GM21367 (cell line): ENCODE data around the gene RAB2B.
"Not testable (repeated sequence)": the region's sequence is repeated elsewhere in the genome, so short reads cannot be mapped to it uniquely, and the experiment has no call there.

Experiments used
- ATAC-seq: cut with Tn5 transposase; IDR thresholded peaks from one replicate; pipeline ENCODE4 v1.9.1; 2021; ENCODE audit not compliant: unreplicated experiment

RAB2B gene

DNA sequence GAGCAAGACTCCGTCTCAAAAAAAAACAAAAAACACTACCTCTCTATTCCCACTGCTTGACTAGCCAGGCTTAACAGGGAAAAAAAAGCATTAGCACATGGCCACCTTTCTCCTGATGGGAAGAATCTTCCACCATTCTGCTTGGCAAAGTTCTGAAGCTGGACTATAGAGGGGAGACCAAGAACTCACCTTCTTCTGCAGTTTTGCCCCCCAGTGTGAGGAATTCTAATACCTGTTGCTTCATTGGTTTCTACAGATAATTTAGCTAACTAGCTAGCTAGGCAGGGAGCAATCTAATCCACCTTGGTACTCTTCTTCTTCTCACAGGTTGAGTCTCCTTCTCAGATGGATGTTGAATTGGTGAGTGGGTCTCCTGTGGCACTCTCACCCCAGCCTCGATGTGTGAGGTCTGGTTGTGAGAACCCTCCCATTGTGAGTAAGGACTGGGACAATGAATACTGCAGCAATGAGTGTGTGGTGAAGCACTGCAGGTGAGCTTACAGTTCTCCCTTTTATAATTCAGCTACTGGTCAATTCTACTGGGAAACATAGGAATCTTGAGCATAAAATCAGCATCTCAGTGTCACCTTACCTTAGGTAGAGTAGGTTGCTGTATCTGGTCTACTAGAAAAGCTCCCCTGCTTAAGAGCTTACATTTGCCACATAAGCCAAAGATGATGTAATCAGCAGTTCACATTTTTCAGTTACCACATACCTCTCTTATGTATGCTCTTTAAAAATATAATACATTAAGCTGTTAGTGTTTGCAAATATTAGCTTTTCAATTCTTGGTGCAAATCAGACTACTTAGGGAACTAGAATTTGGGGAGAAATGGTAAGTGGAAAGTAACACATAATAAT lies 18.4 kb upstream of the RAB2B start:
- ATAC-seq, result no peak

DNA sequence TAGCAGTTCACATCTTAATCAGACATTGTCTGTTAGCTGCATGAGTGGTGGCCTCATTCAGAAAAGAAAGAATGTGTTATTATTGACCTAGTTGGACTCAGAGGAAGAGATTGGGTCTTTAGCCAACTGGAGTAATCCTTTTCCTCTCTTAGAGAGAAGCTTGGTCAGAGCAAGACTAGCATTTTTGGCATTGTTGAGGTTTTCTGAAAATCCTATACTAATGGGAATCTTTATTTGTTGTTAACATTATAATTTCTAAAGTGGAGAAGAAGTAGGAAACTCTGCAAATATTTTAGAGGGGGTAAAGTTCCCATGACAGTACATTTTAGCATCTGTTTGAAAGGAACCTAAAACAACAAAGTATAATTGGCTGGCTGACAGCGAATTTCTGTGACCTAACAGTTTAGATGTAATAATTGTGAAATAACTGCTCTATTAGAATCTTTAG lies 9.9 kb upstream of the RAB2B start:
- no peak for ATAC-seq

DNA sequence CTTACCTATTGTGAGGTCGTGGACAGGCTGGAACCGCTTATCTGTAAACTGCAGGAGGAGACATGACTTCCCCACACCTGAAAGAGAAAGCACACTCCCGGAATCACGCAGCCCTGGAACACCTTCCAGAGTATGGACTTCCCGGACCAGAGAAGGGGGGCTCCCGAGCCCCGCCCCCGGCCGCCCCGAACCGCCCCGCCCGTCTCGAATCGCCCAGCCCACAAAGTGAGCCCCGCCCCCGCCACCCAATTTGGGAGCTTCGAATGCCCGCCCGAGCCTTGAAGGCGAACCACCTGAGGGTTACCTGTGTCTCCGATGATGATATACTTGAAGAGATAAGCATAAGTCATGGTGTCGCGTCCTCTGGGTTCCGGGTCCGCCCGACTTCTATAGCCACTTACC lies 235 bp downstream of the RAB2B start:
- ATAC-seq, result peak; percentile 23

DNA sequence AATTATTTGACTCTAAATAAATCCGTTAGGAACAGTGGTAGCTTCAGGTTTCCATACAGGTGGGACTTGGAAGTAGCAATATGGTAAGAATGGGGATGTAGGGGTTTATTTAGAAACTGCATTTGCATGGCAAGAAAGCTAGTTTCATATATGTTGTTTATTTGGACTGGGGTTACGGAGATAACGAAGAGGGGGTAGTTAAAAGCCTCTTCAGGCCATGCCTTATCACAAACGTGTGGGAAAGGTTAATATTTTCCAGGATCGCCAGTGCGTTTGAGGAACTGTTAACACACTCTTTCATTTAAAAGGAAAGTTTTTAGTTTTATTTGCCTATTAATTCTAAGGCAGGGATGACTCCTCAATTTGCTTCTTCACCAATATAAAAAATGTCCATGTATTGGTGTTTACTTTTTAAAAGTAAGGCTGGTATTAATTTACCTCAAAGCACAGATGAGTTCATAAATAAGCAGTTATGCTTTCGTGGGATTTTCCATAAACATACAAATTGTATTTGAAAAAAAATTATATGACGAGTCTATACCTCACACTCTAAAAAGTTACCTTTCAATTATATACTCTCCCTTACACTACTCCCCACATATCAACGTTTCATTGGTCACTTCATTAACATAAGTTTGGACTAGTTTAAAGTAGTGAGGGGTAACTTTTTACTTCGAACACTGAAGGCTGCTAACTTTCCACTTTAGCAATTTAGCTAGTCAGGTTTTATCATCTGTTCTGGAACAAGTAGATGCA lies 814 bp downstream of the RAB2B start:
- ATAC-seq, result no peak

DNA sequence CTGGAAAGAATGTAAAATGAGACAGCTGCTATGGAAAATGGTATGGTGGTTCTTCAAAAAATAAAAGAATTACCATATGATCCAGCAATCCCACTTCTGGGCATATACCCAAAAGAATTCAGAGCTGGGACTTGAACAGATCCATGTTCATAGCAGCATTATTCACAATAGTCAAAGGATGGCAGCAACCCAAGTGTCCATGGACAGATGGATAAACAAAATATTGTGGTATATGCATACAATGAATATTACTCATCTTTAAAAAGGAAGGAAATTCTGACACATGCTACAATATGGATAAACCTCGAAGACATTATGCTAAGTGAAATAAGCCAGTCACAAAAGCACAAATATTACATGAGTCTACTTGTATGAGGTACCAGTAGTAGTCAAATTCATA lies 9.1 kb downstream of the RAB2B start:
- ATAC-seq, result no peak

DNA sequence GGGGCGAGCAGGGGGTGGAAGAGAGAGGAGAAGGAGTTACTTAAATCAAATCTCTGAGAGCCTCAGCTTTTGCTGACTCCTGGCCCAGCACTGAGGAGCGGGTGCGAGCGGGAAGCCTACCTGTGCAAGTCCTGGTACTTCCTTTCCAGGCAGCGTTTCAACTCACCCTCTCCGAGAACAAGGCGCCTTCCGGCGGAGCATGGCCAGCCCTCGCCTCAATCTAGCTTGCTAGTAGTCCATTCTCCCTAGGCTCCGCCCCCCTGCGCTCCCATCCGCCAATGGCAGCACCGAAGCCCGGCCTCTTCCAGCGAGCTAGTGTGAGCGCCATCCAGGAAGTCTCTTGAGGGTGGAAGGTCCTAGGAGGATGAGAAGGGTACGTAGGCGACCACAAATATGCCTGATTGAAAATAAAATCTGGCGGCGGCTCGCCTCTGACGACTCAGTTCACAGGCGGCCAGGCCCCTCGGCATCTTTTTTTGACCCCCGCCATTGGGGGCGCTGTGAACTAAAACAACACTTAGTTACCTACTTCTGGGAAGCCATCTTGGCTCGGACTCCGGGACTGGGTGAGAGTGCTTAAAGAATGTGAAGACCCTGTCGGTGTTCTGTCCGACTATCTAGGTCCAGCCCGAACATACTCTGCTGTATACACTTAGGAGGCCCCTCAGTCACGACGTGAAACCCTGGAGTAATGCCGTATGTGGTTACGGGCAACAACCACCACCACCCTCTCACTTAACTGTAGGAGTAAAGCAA lies 20.7 kb downstream of the RAB2B start, which contains the start of gene CHD8:
Gene CHD8, minus strand, starts transcription at position 212 of the 756 bp plus-strand sequence. CDS start 24,480 bp downstream, outside the sequence.
- ATAC-seq, result peak; percentile 94

DNA sequence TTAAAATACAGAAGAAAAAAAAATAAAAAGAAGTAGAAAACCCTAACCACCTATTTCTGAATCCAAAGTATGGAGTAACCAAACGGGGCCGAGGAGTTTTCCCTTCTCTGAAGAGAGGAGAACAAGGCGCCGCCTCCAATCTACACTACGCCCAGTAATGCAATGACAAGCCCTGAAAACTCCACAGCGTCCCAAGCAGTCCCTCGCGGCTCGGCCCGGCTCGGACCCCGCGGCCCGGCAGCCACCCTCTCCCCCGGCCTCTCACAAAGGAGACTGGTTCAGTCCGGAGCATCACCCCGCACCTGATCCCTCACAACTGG lies 21.2 kb downstream of the RAB2B start:
- no peak for ATAC-seq

DNA sequence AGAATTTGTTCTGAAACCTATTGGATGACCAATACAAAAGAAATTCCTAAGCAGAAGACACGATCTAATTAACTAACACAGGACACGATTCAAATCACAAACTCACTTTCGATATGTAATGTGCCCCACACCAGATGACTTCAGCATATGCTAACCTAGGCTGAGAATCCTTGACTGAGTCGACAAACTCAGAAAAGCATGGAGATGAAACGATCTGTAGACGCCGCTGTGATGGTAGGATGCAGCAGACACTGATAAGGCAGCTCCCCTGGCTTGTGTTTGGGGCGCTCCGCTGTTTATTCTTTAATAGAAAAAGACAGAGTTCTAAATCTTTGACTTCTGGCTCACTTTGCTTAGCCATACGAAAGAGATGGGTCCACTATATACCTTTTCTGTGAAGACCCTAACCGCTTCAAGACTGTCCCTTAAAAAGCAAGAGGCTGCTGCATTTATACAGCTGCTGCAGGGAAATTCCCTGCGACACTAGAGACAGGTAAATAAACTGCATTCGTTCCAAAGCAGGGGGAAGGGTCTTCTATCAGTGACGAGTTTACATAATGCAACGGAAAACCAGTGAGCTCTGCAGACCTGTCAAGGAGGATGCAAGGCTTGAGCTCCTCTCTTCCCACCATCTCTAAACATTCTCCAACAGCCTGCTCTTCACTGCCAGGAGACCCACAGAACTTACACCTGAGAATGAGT lies 21.8 kb downstream of the RAB2B start:
- no peak for ATAC-seq

DNA sequence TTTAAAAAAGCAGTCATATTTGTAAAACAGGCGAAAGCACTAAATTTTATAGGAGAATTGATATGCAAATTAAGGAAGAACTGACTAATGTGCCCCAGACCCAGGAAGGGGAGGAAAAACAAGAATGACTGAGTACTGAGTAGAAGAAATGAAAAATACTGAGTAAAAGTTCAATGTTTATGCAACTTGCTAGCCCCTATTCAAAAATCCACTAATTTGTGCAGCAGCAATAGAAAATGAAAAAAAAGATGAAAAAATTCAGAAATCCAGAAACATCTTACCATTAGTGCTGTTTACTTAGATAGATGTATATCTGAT lies 26.9 kb downstream of the RAB2B start:
- no peak for ATAC-seq

DNA sequence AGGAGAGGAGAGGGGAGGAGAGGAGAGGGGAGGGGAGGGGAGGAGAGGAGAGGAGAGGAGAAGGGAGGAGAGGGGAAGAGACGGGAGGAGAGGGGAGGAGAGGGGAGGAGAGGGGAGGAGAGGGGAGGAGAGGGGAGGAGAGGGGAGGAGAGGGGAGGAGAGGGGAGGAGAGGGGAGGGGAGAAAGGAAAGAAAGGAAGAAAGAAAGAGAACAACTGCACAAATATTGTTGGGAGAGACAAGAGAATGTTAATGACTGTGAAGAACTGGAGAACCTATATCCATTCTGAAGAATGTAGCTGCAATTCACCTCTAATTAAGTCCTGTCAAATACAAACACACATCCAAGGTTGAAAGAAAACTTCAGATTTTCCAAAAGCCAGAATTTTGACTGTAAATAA lies 34.1 kb downstream of the RAB2B start:
- ATAC-seq, result not testable (repeated sequence)

DNA sequence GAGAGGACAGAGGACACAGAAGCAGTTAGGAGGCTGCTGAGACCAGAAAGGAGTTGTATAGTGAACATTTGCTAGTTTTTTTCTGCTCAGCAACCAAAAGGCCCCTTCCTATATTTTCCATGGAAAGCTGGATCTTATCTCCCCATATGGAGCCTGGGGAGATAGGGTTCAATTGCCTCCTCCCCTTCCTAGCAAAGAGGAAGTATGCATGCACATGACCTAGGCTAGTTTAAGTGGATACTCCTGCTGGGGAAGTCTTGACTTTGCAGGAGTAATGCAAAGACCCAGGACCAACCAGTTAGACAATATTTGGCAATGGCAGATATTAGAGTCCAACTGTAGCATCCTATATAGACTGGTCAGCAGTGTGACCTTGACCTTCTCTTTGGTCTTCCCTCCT lies 35.9 kb downstream of the RAB2B start:
- ATAC-seq, result no peak

DNA sequence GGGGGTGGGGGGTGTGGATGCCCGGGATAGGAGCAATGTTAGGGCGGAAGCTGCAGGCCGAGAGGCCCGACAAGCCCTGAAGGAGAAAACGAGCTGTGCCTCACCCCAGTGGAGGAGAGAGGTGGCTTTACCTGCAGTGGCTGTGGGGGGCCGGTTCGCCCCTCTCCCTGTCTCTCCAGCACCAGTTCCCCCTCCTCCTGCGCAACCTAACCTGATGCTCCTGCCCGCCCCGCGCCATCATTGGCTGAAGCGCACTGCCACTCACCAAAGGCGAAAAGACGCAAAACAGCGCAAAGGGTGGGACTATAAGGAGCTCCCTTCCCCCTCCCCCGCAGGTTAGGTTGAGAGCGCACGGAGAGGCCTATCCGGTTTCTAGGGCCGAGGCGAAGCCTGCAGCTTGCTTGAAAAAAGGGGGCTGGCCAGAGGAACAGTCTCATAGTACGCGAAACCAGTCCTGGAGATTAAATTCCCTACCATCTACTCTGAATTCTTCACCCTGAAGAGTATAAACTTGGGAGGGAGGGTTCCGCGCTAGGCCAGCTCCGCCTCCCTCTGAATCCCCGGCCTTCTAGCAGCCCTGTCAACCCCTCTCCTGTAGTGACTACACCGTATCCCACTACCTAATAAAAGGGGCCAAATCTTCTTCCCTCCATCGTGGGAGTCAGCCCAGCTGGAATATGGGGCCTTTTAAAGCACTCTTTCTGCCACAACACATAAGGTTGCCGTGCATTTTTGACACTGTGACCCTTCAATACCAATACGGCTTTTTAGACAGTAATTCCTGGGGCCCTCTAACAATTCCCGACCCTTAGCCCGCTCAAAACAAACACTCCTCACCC lies 39.5 kb downstream of the RAB2B start:
- ATAC-seq, result peak; percentile 94

DNA sequence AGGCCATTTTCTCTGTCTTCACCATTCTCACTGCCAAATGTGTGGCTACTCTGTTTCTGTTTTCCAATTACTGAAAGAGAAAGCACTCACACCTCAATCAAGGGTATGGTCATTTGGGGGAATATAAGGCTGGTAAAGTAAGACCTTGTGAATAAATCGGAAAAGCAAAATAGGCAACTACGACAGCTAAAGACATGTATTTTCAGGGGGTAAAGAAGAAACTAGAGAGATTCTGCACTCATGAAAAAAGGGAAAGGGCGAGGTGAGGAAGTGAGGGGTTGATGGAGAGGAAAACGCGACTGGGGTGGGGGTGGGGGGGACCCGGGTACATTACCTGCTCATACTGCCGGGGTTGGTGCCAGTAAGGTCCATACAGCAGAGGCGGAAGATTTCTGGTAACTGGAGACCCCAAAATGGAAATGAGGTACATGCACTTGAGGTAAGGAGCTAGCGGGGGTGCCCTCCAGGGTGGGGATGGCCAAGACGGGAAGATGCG lies 40.1 kb downstream of the RAB2B start:
- no peak for ATAC-seq

DNA sequence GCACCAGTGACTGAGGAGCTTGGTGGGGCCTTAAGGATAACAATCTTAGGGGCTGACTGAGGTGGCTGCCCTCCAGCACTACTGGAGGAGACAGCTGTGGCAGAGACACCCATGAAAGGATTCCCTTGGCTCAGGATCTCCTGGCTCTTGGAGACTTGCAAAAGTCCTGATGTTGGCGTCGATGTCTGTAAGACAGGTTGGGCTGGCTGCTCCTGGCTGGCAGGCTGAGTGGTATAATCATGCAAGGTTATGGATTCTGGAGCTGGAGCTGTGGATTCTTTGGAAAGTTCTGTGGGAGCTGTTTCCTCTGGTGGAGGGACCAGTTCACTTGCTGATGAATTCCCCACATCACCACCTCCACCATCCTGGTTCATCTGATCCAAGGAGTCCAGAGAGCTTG lies 45.6 kb downstream of the RAB2B start:
- no peak for ATAC-seq

DNA sequence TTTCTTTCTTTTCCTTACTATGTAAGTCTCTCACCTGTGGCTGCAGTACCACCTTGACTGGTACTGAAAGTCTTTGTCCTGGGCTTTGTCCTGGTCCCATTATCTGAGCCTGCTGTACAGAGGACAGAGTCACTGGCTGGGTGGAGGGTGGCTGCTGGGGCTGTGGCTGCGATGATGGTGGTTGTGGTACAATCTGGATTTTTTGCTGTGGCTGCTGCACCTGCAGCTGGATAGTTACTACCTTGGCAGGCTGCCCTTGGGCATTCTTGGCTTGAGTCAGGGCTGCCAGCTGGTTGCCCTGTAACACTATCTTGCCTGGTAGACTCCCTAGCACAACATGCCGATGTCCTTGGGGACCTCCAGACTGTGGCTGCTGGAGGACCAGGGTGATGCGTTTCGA lies 47.8 kb downstream of the RAB2B start:
- ATAC-seq, result no peak

DNA sequence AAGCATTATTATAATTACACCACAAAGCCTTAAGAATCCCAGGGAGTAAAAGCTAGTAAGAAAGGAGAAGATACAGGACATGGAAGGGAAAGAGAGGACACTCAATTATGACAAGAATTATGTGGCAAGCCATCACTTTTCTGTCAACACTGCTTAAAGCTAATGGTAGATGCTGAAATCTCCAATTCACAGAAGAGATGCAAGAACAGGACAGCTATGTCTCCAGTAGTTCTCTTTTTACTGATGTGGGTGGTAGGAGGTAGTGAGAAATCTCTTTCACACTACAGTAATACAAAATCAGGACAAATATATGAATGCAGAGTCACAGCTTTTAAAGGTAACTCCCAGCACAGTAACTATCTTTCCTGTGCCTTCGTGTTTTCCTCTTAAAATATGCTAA lies 50.1 kb downstream of the RAB2B start:
- ATAC-seq, result no peak

DNA sequence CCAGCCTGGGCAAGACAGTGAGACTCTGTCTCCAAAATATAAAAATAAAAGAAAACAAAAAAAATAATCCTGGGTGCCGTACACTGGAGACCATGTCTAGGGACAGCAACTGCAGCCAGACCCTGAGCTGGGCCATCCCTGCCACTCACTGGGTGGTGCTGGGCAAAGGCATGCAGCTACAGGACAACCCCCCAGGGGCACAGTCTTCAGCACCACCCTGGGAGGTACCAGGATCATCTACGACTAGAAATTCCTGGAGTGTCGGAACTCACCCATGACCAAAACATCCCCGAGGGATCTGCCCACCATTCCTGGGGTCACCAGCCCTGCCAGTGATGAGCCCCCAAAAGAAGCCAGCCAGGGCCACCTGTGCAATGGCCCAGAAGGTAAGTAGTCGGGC lies 57.2 kb downstream of the RAB2B start:
- ATAC-seq, result no peak

DNA sequence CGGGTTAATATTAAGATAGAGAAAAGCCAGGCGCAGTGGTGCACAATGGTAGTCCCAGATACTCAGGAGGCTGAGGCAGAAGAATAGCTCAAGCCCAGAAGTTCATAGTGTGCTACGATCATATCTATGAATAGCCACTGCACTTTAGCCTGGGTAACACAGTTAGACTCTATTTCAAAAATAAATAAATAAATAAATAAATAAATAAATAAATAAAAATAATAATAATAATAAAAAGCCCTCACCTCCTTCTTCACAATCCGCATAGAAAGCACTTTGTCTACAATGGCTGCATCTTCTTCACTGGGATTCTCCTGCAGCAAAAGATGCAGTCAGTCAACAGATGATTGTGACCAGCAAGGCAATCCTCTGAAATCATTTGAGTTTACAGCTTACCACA lies 61.4 kb downstream of the RAB2B start:
- no peak for ATAC-seq

DNA sequence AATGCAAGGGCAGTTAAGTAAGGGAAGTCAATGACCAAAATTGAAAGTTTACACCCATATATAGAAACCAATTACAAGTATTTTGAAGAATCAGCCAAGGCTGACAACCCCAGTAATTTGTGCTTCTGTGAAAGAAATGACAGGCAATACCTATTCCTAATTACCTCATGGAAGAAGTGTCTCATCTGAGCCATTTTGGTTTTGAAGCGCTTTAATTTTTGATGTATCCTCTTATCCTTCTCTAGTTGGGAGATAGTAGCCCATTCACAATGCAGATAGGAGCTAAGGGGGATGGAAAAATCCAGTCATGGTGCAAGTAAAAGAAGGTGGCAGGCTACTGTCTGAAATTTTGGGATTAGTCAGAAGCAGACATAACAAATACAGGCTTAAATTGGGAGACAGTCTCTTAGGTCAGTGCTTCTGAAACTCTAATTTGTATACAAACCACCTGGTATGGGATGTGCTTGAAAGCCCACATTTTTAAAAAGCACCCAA lies 62.6 kb downstream of the RAB2B start:
- no peak for ATAC-seq
